GM19463 (cell line): Measurements from ENCODE around the gene SHC4.
A peak's percentile ranks its signal among the peaks of the same experiment; 100 is the strongest.
"Not testable (repeated sequence)": the region's sequence is repeated elsewhere in the genome, so short reads cannot be mapped to it uniquely, and the experiment has no call there.

ENCODE experiments used
- ATAC-seq: cut with Tn5 transposase; IDR thresholded peaks from one replicate; pipeline ENCODE4 v1.9.1; 2021; ENCODE audit warnings: mild to moderate bottlenecking, moderate library complexity; ENCODE audit not compliant: unreplicated experiment

The SHC4 gene

DNA sequence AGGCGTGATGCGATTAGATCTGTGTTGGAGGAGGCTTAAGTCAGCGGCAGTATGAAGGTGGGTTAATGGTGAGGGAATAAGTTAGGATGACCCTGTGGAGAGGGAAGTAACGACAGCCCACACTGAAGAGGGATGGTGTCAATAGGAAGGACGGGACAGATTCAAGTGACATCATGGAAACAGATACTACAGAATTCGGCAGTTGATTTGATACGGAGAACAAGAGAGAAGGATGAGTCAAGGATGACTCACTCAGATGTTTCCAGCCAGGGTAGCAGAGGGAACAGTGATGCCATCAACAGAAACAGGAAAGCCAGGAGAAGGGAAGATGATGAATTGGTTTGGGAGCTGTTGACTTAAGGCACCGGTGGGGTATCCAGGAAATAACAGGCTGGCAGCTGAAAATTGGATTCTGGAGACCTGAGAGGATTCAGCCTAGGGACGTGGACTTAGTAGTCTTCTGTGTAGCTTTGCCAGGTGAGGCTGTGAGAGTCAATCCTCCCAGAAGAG is 38.0 kb downstream of the SHC4 start:
- peak; percentile 38 for ATAC-seq

DNA sequence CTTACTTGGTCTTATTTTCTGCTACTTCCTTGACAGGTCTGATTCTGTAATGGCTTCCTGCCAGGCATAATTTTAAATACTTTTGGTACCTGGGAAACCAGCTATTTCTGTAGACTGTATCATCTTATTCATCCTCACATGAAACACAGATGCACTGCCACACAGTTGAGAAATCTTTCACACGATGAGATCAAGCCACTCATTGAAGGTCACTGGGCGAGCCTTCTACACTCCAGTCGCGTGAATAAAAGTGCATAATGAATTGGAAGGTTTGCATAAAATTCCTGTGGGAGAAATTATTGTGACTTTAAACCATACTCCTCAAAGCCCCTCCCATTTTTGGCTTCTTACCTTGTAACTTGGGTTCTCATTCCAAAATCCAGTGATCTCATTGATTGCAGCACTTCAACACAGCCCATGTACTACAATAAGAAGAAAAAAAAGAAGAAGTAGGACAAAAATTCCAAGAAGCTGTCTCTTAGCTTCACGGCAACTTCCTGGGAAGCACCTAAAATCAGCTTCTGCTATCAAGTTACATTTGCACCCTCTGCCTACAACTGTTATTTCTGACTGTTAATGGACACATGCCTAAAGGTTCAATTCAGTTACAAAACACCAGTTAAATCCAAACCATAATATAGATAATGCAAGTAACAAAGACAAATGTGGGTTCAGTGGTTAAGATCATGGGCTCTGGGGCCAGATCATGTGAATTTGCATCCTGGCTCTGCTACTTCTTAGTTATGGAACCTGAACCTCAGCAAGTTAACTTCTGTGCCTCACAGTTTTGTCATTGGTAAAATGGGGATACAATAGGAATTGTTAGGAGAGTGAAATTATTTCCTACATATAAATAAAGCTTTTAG is 39.0 kb downstream of the SHC4 start:
- no peak for ATAC-seq

DNA sequence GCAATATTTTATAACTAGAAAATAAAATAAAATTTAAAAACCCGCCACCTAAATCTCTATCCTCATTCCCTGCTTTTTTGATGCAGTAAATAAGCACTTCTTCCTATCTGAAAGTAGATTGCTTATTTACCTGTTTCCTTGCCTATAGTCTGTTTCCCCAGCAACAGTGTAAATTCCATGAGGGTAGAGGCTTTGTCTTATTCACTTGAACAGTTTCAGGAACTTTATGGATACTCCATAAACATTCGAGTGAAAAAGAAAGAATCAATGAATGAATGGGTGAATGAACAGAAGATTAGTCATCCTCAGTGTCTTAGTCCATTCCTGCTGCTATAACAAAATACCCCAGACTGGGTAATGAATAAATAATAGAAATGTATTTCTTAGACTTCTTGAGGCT is 41.7 kb downstream of the SHC4 start:
- no peak for ATAC-seq

- no peak for ATAC-seq
These were observed 47.0 kb downstream of the SHC4 start for GRCh38 chr15:48916721-48917120.

DNA sequence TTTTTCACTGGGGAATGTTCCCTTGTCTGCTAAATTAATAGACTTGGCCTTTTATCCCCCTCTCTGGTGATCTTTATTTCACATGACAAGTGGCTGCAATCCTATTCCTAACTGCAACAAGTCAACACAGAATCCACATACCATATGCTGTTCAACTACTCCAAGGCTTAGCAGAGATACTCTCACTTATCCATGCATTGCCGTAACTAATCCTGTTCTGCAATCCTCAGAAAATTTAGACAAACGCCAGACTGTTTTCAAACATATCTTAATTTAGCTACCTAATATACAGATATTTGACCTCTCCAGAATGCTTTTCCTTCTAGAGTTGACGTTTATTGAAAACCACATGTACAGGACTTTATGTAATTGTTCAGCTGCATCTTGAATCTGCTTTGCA is 47.9 kb downstream of the SHC4 start:
- ATAC-seq: no peak

- no peak for ATAC-seq
These were observed 49.0 kb downstream of the SHC4 start for GRCh38 chr15:48914717-48915116.

- no peak for ATAC-seq
These were observed 50.6 kb downstream of the SHC4 start for GRCh38 chr15:48913141-48913540.

DNA sequence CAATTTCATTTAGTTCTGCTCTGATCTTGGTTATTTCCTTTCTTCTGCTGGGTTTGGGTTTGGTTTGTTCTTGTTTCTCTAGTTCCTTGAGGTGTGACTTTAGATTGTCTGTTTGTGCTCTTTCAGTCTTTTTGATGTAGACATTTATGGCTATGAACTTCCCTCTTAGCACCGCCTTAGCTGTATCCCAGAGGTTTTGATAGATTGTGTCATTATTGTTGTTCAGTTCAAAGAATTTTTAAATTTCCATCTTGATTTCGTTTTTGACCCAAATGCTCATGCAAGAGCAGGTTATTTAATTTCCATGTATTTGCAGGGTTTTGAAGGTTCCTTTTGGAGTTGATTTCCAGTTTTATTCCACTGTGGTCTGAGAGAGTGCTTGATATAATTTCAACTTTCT is 53.2 kb downstream of the SHC4 start:
- ATAC-seq: not testable (repeated sequence)

DNA sequence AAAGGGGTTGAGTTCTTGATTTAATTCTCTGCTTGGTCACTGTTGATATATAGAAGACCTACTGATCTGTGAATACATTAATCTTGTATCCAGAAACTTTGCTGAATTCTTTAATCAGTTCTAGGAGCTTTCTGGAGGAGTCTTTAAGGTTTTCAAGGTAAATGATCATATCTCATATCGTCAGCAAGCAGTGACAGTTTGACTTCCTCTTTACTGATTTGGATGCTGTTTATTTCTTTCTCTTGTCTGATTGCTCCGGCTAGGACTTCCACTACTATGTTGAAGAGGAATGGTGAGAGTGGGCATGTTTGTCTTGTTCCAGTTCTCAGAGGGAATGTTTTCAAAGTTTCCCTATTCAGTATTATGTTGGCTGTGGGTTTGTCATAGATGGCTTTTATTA is 54.4 kb downstream of the SHC4 start:
- not testable (repeated sequence) for ATAC-seq

DNA sequence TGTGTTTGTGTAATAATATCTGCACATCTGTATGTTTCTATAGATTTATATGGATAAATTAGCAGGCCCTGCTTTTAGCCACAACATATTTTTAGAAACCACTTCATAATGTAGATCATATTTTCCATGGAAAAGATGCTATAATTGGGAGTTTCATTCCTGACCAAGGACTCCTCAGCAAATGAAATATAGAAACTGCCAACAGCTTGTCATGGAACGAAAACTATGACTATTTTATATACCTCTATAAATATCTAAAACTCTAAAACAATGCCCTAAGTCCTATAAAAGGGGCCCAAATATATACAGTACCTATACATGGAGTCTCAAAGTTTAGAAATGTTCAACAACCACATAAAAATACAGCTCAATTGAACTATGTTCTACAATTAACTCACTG is 57.9 kb downstream of the SHC4 start:
- ATAC-seq: no peak

GRCh38 chr15:48905216-48905615 is 58.5 kb downstream of the SHC4 start:
- no peak for ATAC-seq

GRCh38 chr15:48904758-48905157 is 59.0 kb downstream of the SHC4 start:
- no peak for ATAC-seq

GRCh38 chr15:48899793-48900192 is 63.9 kb downstream of the SHC4 start:
- ATAC-seq: no peak

GRCh38 chr15:48898446-48898845 is 65.3 kb downstream of the SHC4 start:
- ATAC-seq: no peak

DNA sequence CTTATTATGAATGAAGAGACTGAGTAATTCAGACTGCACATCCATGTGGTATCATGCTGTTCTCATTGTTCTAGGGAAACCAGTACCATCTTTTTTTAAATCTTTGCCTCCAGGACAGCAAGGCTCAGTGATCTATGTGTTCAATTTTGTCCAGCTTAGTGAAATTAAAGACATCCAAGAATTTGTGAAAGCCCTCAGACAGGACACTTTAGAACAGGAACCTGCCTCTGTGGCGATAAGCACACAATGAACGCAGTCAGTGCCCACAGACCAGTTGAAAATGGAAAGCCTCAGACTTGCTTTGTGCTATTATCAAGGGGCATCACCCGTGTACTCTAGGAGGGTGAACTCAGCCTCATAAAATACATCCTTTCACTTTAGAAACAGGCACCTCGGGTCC is 65.7 kb downstream of the SHC4 start:
- ATAC-seq: no peak

- ATAC-seq: no peak
These were observed 66.6 kb downstream of the SHC4 start for GRCh38 chr15:48896869-48897814.

DNA sequence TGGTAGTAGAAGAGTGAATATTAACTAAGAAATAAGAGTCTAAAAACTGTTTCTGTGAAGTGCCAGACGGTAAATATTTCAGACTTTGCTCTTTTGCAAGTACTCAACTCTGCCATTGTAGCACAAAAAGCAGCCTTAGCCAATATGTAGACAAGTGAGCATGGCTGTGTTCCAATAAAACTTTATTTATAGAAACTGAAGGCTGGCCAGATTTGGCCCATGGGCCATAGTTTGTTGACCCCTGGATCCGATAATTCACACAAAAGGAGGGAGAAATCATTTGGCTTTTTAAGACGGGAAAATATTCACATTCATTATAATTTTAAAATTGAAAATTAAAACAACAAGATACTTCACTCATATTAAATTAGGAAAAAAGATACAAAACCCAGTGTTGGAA is 70.4 kb downstream of the SHC4 start:
- ATAC-seq: no peak

GRCh38 chr15:48891232-48891765 is 72.4 kb downstream of the SHC4 start:
- no peak for ATAC-seq

GRCh38 chr15:48890375-48890972 is 73.2 kb downstream of the SHC4 start:
- ATAC-seq: no peak

DNA sequence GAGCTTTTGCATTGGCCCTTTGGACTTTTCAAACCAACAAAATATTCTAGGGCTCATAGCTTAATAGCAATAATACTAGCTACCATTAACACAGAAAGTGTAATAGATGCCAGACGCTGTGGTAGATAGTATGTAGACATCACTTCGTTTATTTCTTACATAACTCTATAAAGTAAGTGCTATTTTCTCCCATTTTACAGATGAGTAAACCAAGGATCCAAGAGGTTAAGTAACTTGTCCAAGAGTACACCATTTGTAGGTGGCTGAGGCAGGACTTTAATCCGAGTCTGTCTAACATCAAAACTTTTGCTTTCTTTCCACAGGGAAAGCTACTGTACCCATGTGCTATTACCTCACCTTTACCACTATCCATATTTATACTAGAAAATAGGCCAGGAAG is 73.8 kb downstream of the SHC4 start:
- ATAC-seq: no peak

- no peak for ATAC-seq
These were observed 74.9 kb downstream of the SHC4 start for GRCh38 chr15:48888836-48889235.
